GM21576 (cell line): ENCODE results near the gene MTRR.

ENCODE experiments used
- ATAC-seq: cut with Tn5 transposase; IDR thresholded peaks from one replicate; pipeline ENCODE4 v1.9.1; 2021; ENCODE audit warnings: mild to moderate bottlenecking, moderate library complexity; ENCODE audit not compliant: unreplicated experiment

The MTRR gene

DNA sequence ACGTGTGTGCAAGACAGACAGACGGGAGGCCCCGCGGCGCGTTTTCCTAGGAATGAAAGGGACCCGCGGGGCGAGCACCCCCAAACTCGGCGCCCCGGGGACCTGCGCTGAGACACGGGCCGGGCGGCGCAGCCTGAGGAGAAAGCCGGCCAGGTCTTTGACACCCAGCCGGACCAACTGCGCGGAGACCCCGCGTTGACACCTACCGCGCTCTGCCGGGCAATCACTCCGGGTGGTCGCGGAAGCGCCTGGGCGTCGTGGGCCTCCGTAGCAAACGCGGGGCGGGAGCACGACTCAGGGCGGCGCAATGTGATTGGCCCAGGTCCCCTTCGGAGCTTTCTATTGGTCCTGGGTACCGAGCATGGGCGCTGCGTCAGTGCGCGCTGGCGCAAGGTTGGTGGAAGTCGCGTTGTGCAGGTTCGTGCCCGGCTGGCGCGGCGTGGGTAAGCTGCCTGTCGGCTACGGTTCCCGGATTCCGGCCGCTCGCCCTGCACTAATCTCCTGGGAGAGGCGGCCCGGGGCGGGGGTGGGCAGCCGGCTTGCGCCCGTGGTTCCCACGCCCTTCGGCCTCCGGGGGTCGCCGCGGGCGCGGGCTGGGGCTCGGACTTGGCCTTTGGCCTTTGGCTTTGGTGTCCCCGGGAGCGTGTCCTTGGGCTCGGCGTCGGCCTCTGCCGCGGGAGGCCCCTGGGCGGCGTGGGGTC lies at the start of gene MTRR, which contains the start of gene FASTKD3:
Gene MTRR, plus strand, starts transcription at position 376 of the 701 bp plus-strand sequence. CDS start 1,647 bp downstream, outside the sequence.
Gene FASTKD3, minus strand, starts transcription at position 259 of the 701 bp plus-strand sequence. CDS start 948 bp downstream, outside the sequence.
- peak; percentile 97 for ATAC-seq

DNA sequence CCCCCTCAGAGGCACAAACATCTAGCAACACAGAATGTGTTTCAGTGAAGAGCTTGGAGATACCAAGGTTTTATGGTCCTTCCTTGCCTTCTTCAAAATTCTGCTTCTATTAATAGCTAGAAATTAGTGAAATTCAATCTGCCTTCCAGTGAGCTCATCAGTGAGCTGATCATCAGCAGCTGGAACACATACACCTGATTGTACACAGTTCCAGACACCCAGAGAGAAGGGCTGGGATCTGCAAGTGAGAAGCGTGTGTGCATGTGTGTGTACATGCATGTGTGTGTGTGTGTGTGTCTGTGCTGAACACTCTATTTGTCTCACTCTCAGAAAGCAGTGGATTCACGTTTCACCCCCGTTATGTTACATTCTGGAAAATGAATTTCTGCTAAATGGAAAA lies 46.5 kb upstream of the MTRR start:
- ATAC-seq: no peak

DNA sequence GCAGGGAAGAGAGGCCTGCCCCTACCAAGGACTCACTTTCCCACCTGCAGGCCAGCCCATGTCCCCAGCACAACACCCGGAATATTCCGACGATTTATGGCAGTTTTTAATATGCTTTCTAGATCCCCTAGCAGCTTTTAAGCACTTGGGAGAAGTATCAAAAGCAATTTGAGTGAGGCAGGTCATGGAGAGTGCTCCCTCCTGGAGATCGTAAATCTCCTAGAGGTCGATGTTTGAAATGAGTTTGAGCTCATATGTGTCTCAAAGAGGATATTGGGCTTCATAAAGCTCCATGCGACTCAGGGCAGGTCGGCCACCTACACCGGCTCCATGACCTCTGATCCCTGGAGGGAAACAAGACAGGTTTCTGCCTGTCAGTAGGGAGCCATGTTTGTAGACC lies 45.4 kb upstream of the MTRR start:
- no peak for ATAC-seq

DNA sequence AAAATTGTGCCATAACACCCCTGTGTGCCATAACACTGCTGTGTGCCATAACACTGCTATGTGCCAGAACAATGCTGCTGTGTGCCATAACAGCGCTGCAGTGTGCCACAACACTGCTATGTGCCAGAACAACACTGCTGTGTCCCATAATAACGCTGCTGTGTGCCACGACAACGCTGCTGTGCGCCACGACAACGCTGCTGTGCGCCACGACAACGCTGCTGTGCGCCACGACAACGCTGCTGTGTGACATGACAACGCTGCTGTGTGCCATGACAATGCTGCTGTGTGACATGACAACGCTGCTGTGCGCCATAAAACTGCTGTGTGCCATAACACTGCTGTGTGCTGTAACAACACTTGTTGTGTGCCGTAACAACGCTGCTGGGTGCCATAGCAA lies 44.0 kb upstream of the MTRR start:
- ATAC-seq: no peak

DNA sequence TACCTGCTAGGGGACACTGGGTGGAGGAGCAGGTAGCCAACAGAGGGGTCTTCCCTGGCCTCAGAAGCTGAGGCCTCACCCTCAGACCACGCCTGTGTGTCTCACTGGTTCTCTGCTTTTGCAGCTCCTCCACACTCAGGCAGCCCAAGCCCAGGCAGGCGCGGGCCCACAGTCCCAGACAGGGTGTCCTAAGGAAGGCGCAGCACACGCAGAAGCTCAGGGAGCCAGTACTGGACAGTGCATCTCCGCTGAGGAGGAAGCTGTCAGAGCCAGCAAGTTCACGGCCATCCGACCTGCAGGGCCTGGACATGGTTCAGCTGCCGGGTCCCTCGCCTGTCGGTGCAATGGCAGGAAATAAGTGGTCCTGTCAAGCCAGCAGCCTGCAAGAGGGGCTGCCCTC lies 43.3 kb upstream of the MTRR start:
- ATAC-seq: no peak

DNA sequence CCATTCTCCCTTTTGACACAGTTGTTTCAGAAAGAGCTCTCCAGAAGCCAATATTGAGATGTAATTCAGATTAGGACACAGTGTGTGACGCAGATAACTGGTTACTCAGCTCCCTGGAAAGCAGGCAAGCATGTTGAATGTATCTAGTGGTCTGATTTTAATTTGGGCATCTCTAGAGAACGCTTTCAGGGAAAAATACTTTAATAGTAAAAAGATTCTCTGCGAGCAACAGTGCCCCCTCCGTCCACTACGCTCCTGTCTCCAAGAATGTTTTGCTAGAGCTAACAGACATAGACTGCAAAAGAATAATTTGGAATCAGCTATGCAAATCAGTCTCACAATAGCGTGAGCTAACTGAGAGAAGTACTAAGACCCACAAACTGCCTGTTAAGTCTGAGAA lies 41.3 kb upstream of the MTRR start:
- no peak for ATAC-seq

DNA sequence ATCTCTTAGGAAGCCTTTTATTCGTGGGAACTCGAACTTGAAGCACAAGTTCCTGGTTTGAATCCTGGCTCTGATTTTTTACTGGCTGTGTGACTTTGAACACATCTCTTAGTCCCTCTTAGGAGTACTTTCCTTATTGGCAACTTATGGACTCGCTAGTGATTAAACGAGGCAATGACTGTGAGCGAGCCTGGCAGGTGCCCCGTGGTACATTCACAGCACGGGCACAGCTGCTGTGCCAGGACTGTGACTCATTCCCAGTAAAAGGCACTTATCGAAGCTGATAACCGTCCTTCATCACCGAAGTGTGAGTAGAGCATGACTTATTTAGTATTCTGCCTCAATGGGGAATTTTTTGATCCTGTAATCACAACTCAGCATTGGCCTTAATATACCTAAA lies 40.7 kb upstream of the MTRR start:
- ATAC-seq: no peak

DNA sequence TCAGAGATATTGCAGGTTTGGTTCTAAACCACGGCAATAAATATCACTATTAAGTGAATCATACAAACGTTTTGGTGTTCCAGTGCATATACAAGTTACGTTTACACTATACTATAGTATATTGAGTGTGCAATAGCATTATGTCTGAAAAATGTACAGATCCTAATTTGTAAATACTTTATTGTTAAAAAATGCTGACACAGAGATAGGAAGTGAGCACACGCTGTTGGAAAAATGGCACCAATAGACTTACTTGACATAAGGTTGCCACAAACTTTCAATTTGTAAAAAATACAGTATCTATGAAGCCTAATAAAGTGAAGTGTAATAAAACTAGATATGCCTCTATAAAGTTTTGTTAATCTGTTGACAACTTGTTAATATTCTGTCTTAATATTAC lies 34.0 kb upstream of the MTRR start:
- no peak for ATAC-seq

DNA sequence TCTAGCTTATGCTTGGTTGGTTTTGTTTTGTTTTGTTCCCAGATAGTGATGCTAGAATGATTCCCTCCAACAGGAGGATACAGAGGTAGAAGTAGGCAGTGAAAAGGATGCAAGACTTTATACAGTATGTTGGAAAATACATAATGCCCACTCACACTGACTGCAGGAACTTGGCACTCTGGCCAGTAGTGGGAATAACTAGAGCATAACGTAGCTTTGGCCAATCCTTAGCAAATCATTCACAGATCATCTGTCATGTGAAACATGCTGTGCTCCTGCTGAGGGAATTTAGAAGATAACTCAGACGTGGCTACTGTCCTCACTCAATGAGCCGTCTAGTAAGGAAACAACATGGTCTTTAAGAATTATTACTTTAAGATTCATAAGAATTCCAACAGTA lies 31.5 kb upstream of the MTRR start:
- ATAC-seq: no peak

DNA sequence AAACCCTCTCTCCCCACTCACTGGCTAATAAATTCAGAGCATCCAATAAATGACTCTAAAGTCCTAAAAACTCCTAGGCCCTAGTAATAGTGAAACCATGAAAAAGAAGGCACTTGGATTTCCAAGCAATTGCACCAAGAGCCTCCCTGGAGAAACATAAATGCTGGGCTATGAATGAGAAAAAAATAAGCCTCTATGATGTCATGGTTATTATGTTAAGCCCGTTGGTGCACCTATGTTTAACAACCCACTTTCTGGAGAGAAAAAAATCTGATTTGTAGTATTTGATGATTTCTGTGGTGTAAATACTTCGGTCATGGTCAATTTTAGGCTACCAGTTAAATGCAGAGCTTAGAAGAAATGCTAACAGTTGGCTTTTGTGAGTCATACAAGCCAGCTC lies 26.4 kb upstream of the MTRR start:
- ATAC-seq: no peak

DNA sequence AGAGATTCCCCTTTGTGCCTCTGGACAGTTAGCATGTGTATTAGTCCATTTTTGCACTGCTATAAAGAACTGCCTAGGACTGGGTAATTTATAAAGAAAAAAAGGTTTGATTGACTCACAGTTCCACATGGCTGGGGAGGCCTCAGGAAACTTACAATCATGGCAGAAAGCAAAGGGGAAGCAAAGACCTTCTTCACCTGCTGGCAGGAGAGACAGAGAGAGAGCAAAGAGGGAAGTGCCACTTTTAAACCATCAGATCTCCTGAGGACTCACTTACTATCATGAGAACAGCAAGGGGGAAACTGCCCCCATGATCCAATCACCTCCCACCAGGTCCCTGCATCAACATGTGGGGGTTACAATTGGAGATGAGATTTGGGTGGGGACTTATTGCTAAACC lies 24.0 kb upstream of the MTRR start:
- ATAC-seq: no peak

DNA sequence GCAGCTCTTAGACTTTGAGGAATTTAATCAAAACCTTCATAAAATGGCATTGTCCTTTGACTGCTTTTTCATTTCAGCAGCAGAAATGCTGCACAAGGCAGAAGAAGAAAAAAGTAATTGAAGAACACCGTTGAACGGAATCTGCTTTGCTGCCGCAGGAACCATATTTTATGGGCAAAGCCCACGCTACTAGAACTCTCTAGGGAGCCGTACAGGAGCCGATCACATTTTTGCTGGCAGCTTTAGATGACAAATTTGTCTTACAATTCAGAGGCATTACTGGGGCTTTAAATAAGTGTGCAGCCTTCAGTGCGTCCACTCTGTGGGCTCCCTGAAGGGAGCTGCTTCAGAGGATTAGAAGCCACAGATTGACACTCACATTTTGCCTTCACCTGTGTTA lies 23.4 kb upstream of the MTRR start:
- ATAC-seq: no peak

DNA sequence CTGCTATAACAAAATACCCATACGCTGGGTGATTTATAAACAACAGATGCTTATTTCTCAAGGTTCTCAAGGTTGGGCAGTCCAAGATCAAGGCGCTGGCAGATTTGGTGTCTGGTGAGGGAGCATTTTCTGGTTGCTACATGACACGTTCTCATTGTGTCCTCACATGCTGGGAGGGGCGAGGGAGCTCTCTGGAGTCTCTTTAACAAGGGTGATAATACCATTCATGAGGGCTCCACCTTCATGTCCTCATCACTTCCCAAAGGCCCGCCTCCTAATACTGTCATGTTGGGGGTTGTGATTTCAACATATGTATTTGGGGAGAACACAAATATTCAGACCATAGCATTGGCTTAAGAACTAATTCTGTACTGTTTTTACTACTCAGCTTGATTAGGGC lies 22.6 kb upstream of the MTRR start:
- no peak for ATAC-seq

DNA sequence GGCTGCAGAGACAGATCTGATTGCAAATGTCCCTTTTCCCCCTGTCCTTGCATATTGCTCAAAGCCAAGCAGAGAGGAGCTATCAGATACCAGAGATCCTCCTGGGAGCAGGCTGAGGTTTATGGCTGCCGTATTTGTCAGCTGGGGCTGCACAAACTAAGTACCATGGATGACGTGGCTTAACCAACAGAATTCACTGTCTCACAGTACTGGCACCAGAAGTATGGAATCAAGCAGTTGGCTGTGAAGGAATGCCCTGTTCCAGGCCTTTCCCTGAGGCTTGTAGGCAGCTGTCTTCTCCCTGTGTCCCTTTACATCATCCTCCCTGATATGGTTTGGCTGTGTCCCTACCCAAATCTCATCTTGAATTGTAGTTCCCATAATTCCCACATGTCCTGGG lies 20.7 kb upstream of the MTRR start:
- no peak for ATAC-seq

DNA sequence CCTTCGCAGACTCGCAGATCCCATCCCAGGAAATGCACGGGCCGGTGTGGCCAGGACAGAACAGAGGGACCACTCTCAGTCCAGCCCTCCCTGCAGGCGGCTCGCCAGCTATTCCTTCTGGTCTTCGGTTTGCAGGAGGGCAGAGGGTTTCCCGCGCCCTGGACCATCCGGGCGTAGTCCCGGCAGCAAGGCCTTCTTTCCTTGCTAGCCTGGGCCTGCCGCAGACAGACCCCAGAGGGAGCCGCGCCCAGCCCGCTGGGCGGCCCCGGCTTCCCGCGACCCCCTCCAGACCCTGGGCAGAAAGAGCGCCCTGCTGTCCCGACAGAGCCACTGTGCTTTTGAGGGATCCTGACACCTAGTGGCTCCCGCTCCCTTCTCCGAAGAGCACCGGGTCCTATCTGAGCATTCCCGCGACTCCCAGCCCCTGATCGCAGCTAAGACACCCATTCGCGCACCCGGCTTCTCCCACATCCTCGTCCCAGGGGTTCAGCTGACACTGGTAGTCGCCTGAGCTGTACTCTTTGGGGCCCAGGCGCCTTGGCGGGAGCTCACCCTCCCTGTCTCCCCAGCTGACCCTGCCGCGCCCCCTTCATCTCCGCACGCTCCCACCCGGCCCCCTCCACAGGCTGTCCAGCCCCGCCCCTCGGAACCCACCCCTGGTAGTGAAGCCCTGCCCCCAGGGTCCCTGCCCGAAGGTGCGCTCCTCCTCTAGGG lies 19.1 kb upstream of the MTRR start:
- ATAC-seq: no peak

DNA sequence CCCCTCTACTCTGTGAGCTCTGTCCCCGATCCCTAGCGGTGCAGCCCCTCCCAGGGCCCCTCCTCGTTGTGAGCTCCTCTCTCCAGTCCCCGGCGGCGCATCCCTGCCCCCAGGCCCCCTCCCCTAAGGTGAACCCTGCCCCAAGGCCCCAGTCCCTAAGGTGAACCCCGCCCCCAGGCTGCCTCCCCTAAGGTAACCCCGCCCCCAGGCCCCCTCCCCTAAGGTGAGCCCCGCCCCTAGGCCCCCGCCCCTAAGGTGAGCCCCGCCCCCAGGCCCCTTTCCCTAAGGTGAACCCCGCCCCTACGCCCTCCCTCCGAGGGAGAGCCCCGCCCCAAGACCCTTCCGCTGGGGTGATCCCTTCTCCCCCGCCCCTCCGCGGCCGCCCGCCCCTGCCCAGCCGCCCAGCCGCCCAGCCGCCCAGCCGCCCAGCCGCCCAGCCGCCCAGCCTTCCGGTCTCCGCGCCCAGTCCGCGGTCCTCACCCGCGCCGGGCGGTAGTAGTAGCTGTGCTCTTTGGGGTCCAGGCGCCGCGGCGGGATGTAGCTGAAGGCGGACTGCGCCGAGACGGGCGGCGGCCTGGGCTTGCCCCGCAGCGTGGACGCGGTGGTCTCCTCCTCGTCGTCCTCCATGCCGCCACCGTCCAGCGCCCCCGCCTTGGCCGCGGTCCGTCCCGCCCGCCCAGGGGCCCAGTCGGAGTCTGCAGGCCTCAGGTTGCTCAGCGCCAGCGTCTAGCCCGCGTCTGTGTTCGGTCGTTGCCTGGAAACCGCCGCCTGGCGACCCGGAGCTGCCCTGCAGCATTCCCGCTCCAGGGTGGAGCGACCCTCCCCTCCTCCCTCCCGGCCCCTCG lies 18.3 kb upstream of the MTRR start, which contains the start of gene CFAP90:
Gene CFAP90, minus strand, starts transcription at position 739 of the 845 bp plus-strand sequence. Its CDS starts 112 bp downstream, at position 627.
- no peak for ATAC-seq

DNA sequence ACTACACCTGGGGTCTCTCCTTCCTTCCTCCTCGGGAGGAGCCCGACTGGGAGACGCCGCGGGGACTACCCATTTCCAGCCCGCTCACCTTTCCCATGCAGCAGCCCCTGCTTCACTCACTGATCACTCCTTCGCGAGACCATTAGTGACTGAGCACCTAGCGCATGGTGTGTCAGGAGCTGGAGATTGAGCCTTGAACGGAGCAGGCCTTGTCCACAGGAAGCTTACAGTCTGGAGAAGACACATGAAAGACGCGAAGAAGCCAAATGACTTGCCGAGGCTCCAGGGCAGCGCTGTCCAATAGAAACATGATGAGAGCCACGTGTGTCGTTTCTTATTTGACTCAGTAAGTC lies 17.7 kb upstream of the MTRR start:
- ATAC-seq: no peak

DNA sequence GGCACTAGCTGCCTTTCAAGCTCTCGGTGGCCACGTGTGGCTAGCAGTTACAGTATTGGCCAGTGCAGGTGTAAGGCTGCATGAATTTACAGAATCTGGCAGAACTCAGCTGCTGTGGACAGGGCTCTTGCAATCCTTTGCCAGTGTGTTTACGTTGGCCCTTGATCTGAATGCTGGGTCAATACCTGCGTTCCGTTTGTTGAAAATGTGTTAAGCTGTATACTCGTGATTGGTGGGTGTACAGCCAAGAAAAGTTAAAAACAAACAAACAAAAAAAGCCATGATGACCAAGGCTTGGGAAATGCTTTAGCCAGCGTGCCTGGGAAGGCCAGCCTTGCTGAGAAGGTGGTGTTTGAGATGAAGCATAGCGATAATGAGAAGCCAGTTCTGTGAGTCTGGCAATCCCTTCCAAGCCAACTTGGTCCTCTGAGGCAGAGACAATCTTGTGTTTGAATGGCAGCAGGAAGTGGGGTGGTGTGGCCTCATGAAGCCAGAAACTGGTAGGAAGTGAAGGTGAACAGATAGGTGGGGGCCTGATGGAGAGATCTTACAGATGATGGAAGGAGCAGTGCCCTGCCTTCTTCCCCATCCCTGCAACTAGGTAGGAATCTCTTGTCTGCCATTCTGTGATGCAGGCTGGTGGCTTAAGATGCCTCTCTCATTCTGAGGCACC lies 17.2 kb upstream of the MTRR start:
- ATAC-seq: no peak

DNA sequence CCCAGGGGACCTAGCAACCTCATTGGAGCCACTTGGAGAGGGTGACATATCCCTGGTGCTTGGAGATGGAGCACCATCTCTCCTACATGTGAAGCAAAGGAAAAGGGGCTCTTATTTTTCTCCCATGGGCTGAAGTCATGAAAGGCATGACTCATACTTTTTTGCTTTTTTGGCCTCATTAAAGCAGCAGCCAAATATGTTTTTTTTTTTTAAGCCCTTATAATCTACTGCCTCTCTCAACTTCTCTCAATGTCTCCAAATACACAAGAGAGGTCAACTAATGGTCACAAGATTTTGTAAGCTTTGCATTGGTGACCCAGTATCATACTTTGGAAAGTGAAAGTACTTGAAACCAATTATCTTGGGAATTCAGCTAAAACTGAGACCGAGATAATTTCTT lies 16.4 kb upstream of the MTRR start:
- no peak for ATAC-seq

DNA sequence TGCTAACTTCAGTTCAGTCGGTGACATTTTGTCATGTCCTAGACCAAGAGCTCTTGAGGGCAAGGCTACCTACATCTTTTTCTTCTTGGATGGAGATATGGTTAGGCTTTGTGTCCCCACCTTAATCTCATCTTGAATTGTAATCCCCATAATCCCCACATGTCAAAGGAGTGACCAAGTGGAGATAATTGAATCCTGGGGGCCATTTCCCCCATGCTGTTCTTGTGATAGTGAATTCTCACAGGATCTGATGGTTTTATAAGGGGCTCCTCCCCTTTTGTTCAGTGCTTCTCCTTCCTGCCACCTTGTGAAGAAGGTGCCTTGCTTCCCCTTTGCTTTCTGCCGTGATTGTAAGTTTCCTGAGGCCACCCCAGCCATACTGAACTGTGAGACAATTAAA lies 16.0 kb upstream of the MTRR start:
- ATAC-seq: no peak

DNA sequence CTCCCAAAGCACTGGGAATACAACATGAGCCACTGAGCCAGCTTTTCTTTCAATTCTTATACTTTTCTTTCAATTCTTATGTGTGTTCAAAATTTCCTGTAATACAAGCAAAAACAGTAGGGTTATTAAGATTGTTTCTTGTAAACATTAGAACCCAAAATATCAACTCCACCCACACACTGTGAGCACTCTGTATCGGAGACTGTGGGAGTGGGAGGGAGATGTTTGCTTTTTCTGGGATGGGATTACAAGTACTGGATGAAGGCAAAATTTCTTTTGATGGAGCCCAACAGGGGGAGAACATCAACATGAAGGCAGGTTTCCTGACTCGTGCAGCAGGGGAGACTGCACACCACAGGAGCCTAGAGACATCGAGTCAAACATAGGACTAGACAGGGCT lies 13.3 kb upstream of the MTRR start:
- ATAC-seq: no peak
